ENCODE measurements around the gene FAM210B. TPM values are rescaled to one million over a fixed set of nuclear protein-coding genes. Genes with fewer than 3 reads are reported as not detected.
"Not testable (repeated sequence)": the region's sequence is repeated elsewhere in the genome, so short reads cannot be mapped to it uniquely, and the experiment has no call there.

Gene FAM210B
- total and polyA plus RNA-seq, 10 donors, result 9.4 to 48.4 (median 27.9) TPM

GRCh38 chr20:56403465-56403864, 44.7 kb downstream of the FAM210B start:
- Histone ChIP-seq H3K4me3 (no peak overlapping the region), H3K9me3 (no peaks in the 10 kb centered on the region), H3K4me1 (peaks cover 8 to 26% (median 14%) of the 10 kb centered on the region in 6 donors), H3K27me3 (replicated peaks in 1 of 7) (no peaks in the 10 kb centered on the region), H3K27ac (no peak overlapping the region), H3K36me3 (peaks cover 0 to 100% (median 87%) of the 10 kb centered on the region in 6 donors)
- TF ChIP-seq POLR2AphosphoS5 (IDR thresholded peaks at IDR 0.05), result peak in 1 of 3 donors; percentile 22
- TF ChIP-seq POLR2A (IDR thresholded peaks at IDR 0.05), result no peak
- no peak for TF ChIP-seq CTCF (IDR thresholded peaks at IDR 0.05 in 8 of 11, conservative IDR thresholded peaks at IDR 0.05 in 3 of 11)
- intact Hi-C loops (cut with DNase I; ENCODE audit: low total_unique reads), result loop anchor here (5.0 kb wide), 1 partner anchor 64 kb away; the partner anchor contains the start of gene RTF2
- DNase-seq, result no peak
- 92 to 96% (median 95%) methylated on average over 26 of the region's 26 CpGs for WGBS, 5 donors

- intact Hi-C loops (cut with DNase I; ENCODE audit: low total_unique reads), result not testable (repeated sequence)
- WGBS, 5 donors, result 88 to 97% (median 92%) methylated on average over 11 to 12 of the region's 12 CpGs
Observed at GRCh38 chr20:56405356-56405755, 46.6 kb downstream of the FAM210B start.

GRCh38 chr20:56406910-56407309, 48.1 kb downstream of the FAM210B start:
- no peak for DNase-seq
- TF ChIP-seq POLR2A (IDR thresholded peaks at IDR 0.05) (no peak), CTCF (IDR thresholded peaks at IDR 0.05 in 8 of 11, conservative IDR thresholded peaks at IDR 0.05 in 3 of 11) (no peak), POLR2AphosphoS5 (IDR thresholded peaks at IDR 0.05) (no peak)
- H3K27ac ChIP-seq, result no peak overlapping the region
- no peaks in the 10 kb centered on the region for H3K27me3 ChIP-seq (replicated peaks in 1 of 7)
- peaks cover 0 to 74% (median 61%) of the 10 kb centered on the region in 6 donors for H3K36me3 ChIP-seq
- H3K9me3 ChIP-seq, result no peaks in the 10 kb centered on the region
- peaks cover 13 to 40% (median 34%) of the 10 kb centered on the region in 6 donors for H3K4me1 ChIP-seq
- intact Hi-C loops (cut with DNase I; ENCODE audit: low total_unique reads), result no loop called here
- WGBS, 5 donors, result 90 to 95% (median 92%) methylated on average over 3 of the region's 3 CpGs
- no peak overlapping the region for H3K4me3 ChIP-seq

More at GRCh38 chr20:56405356-56405755, 46.6 kb downstream of the FAM210B start:
- not testable (repeated sequence) for H3K9me3 ChIP-seq; H3K27me3 ChIP-seq (replicated peaks in 1 of 7); DNase-seq; H3K27ac ChIP-seq; H3K4me3 ChIP-seq
- H3K36me3 ChIP-seq, result peaks cover 0 to 89% (median 73%) of the 10 kb centered on the region in 6 donors
- H3K4me1 ChIP-seq, result peaks cover 5 to 32% (median 22%) of the 10 kb centered on the region in 6 donors

GRCh38 chr20:56409521-56409920, 50.7 kb downstream of the FAM210B start:
- H3K36me3 ChIP-seq, result peaks cover 0 to 47% (median 38%) of the 10 kb centered on the region in 6 donors
- DNase-seq, result no peak
- TF ChIP-seq CTCF (IDR thresholded peaks at IDR 0.05 in 8 of 11, conservative IDR thresholded peaks at IDR 0.05 in 3 of 11) (peak in 1 of 11 experiments; percentile 15), POLR2AphosphoS5 (IDR thresholded peaks at IDR 0.05) (peak in 1 of 3 donors; percentile 79), POLR2A (IDR thresholded peaks at IDR 0.05) (no peak)
- H3K4me1 ChIP-seq, result peaks cover 14 to 60% (median 52%) of the 10 kb centered on the region in 6 donors
- peak overlapping the region in 7 of 8 donors; percentile 66 to 92 (median 87) for H3K27ac ChIP-seq
- intact Hi-C loops (cut with DNase I; ENCODE audit: low total_unique reads), result no loop called here
- H3K4me3 ChIP-seq, result peak overlapping the region in 1 of 8 donors; percentile 26
- no peaks in the 10 kb centered on the region for H3K9me3 ChIP-seq
- H3K27me3 ChIP-seq (replicated peaks in 1 of 7), result no peaks in the 10 kb centered on the region
- WGBS, 5 donors, result 47 to 76% (median 61%) methylated on average over 5 of the region's 5 CpGs
